ENCODE measurements around the gene L3MBTL1. TPM values are rescaled to one million over a fixed set of nuclear protein-coding genes. Genes with fewer than 3 reads are reported as not detected.

Gene L3MBTL1
- total RNA-seq, 1 donor from 2014 or later, result 4.0 TPM

- Histone ChIP-seq H3K4me1 (no peaks in the 10 kb centered on the region), H3K4me3 (no peak overlapping the region), H3K27ac (replicated peaks) (no peak overlapping the region), H3K36me3 (peaks cover 3% of the 10 kb centered on the region), H3K27me3 (ENCODE audit: low read depth) (no peaks in the 10 kb centered on the region), H3K9me3 (replicated peaks) (peaks cover 7% of the 10 kb centered on the region)
- TF ChIP-seq, protein P1, sequence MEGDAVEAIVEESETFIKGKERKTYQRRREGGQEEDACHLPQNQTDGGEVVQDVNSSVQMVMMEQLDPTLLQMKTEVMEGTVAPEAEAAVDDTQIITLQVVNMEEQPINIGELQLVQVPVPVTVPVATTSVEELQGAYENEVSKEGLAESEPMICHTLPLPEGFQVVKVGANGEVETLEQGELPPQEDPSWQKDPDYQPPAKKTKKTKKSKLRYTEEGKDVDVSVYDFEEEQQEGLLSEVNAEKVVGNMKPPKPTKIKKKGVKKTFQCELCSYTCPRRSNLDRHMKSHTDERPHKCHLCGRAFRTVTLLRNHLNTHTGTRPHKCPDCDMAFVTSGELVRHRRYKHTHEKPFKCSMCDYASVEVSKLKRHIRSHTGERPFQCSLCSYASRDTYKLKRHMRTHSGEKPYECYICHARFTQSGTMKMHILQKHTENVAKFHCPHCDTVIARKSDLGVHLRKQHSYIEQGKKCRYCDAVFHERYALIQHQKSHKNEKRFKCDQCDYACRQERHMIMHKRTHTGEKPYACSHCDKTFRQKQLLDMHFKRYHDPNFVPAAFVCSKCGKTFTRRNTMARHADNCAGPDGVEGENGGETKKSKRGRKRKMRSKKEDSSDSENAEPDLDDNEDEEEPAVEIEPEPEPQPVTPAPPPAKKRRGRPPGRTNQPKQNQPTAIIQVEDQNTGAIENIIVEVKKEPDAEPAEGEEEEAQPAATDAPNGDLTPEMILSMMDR (IDR thresholded peaks at IDR 0.05; ENCODE audit: borderline replicate concordance), result no peak
- no peak for DNase-seq
- intact Hi-C loops (cut with micrococcal nuclease), result no loop called here
These were observed 38.5 kb downstream of the L3MBTL1 start for GRCh38 chr20:43545837-43546578.

- no peaks in the 10 kb centered on the region for H3K4me1 ChIP-seq
- no peak for DNase-seq
- no peak overlapping the region for H3K4me3 ChIP-seq
- H3K27me3 ChIP-seq (ENCODE audit: low read depth), result no peaks in the 10 kb centered on the region
- intact Hi-C loops (cut with micrococcal nuclease), result no loop called here
- H3K9me3 ChIP-seq (replicated peaks), result peaks cover 7% of the 10 kb centered on the region
- H3K36me3 ChIP-seq, result peaks cover 3% of the 10 kb centered on the region
- TF ChIP-seq, protein P1 (IDR thresholded peaks at IDR 0.05; ENCODE audit: borderline replicate concordance), result no peak
- H3K27ac ChIP-seq (replicated peaks), result no peak overlapping the region
These were observed 40.9 kb downstream of the L3MBTL1 start for GRCh38 chr20:43548273-43548880.

- no peak overlapping the region for H3K4me3 ChIP-seq
- no peak for DNase-seq
- H3K36me3 ChIP-seq, result peaks cover 3% of the 10 kb centered on the region
- H3K27ac ChIP-seq (replicated peaks), result no peak overlapping the region
- no peaks in the 10 kb centered on the region for H3K4me1 ChIP-seq
- H3K27me3 ChIP-seq (ENCODE audit: low read depth), result no peaks in the 10 kb centered on the region
- intact Hi-C loops (cut with micrococcal nuclease), result no loop called here
- TF ChIP-seq, protein P1 (IDR thresholded peaks at IDR 0.05; ENCODE audit: borderline replicate concordance), result no peak
- peaks cover 7% of the 10 kb centered on the region for H3K9me3 ChIP-seq (replicated peaks)
These were observed 42.0 kb downstream of the L3MBTL1 start for GRCh38 chr20:43549416-43550065.

DNA sequence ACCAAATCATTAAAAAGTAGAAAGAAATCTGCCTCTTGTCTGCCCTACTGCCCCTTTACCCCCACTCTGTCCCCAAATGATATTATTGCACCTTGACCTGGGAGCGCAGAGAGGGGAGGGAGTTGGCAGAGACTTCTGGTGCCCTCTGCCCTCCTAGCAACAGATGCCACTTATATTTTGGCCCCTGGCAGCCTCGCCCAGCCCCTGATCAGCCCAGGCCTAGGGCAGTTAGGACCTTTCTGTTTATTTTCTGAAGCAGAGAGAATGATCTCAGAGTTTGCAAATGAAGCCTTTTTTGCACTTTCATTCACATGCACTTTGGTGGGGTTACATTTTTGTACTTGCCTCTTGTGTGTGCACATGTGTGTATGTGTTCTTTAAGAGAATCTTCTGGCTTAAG is 43.0 kb downstream of the L3MBTL1 start:
- no peak for DNase-seq
- peaks cover 3% of the 10 kb centered on the region for H3K36me3 ChIP-seq
- H3K4me1 ChIP-seq, result no peaks in the 10 kb centered on the region
- H3K27ac ChIP-seq (replicated peaks), result no peak overlapping the region
- H3K27me3 ChIP-seq (ENCODE audit: low read depth), result no peaks in the 10 kb centered on the region
- no peak overlapping the region for H3K4me3 ChIP-seq
- peaks cover 7% of the 10 kb centered on the region for H3K9me3 ChIP-seq (replicated peaks)
- intact Hi-C loops (cut with micrococcal nuclease), result no loop called here
- TF ChIP-seq, protein P1 (IDR thresholded peaks at IDR 0.05; ENCODE audit: borderline replicate concordance), result no peak

DNA sequence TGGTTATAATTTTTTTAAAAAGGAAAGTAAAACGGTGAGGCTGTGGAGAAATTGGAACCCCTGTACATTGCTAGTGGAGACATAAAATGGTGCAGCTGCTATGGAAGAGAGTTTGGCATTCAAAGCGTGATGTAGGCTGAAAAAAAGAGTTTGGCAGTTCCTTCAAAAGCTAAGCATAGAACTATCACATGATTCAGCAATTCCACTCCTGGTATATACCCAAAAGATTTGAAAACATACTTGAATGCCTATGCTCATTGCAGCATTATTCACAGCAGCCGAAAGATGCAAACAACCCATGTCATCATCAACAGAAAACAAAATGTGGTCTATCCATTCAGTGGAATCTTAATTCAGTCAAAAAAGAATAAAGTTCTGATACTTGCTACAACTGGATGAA is 46.9 kb downstream of the L3MBTL1 start:
- intact Hi-C loops (cut with micrococcal nuclease), result no loop called here
- H3K4me3 ChIP-seq, result no peak overlapping the region
- H3K9me3 ChIP-seq (replicated peaks), result no peaks in the 10 kb centered on the region
- H3K27ac ChIP-seq (replicated peaks), result no peak overlapping the region
- no peaks in the 10 kb centered on the region for H3K36me3 ChIP-seq
- H3K27me3 ChIP-seq (ENCODE audit: low read depth), result no peaks in the 10 kb centered on the region
- DNase-seq, result no peak
- H3K4me1 ChIP-seq, result peaks cover 6% of the 10 kb centered on the region
- TF ChIP-seq, protein P1 (IDR thresholded peaks at IDR 0.05; ENCODE audit: borderline replicate concordance), result no peak
